Adrenal gland (tissue), 12 donors: ENCODE results near the gene CLIC6. TPM values are rescaled to one million over a fixed set of nuclear protein-coding genes. Genes with fewer than 3 reads are reported as not detected.
A peak's percentile ranks its signal among the peaks of the same experiment; 100 is the strongest.

Source experiments
- DNase-seq, 7 donors: peaks; one replicate each; pipeline ENCODE4 v3.0.0-alpha.2; 2019 to 2020
- H3K27ac ChIP-seq, 5 donors: fragments of 200-600 bp; sonication (generic) in 4 of 5; 1 replicate in 3 of 5; 2 replicates in 2 of 5; pipeline versions ENCODE4 v1.5.1 to v1.8.0; 2016 to 2020; ENCODE audit warnings: mild to moderate bottlenecking in 1 of 5
- H3K27me3 ChIP-seq: fragments of 200-600 bp; 2 replicates; pipeline ENCODE4 v1.8.0; 2021
- H3K36me3 ChIP-seq, 2 donors: fragments of 200-600 bp; replicated peaks in 1 of 2; 1 replicate in 1 of 2; 2 replicates in 1 of 2; pipeline versions ENCODE4 v1.5.1 to v1.8.0; 2018 to 2022
- H3K4me1 ChIP-seq, 2 donors: fragments of 200-600 bp; replicated peaks in 1 of 2; 1 replicate in 1 of 2; 2 replicates in 1 of 2; pipeline versions ENCODE4 v1.5.1 to v1.8.0; 2018 to 2021
- H3K4me3 ChIP-seq, 4 donors: fragments of 200-600 bp; sonication (generic) in 3 of 4; one replicate each; pipeline ENCODE4 v1.5.1; 2016 to 2018
- H3K9me3 ChIP-seq, 3 donors: fragments of 200-600 bp; sonication (generic) in 1 of 3; replicated peaks in 1 of 3; 1 replicate in 2 of 3; 2 replicates in 1 of 3; pipeline versions ENCODE4 v1.5.1 to v1.8.0; 2016 to 2021
- CTCF ChIP-seq, 6 experiments: fragments of 450-650 bp in 4 of 6; fragments of 200-600 bp in 2 of 6; sonication (generic) in 1 of 6; IDR thresholded peaks; 1 replicate in 5 of 6; 2 replicates in 1 of 6; pipeline versions ENCODE4 v1.5.1 to v1.8.0; 2016 to 2021; ENCODE audit warnings: antibody characterized with exemption in 6 of 6, mild to moderate bottlenecking in 2 of 6, moderate library complexity in 1 of 6
- POLR2A ChIP-seq, 2 donors: fragments of 450-650 bp; IDR thresholded peaks; one replicate each; pipeline ENCODE4 v1.6.1; 2017; ENCODE audit warnings: antibody characterized with exemption in 2 of 2, mild to moderate bottlenecking in 2 of 2, moderate library complexity in 1 of 2
- WGBS, 4 donors: extraction: QIAGEN DNeasy Blood & Tissue Kit in 2 of 4; methylation state at CpG; one replicate each; pipeline versions ENCODE4 v1.1.5 to v1.1.7; 2013 to 2017; 5-methylcytosine and 5-hydroxymethylcytosine counted together
- intact Hi-C, 2 donors: fragments of 100-400 bp; cut with DNase I; formaldehyde crosslinking; loops; one replicate each; pipeline versions ENCODE4 v1.14.1 to v1.15.0; 2022 to 2023
- polyA plus RNA-seq, 3 donors: library from polyadenylated mRNA; stranded (reverse); fragments of 200-250 nt in 2 of 3; fragments of 350-450 nt in 1 of 3; fragmentation: Illumina TruSeq in 1 of 3; extraction: RNeasy Lipid Tissue Mini Kit (QIAGEN cat#74804) in 1 of 3; gene quantifications; one replicate each; pipeline ENCODE4 v1.2.3, GENCODE V29; 2013 to 2014
- total RNA-seq, 9 donors: library from RNA; depleted of rRNA in 4 of 9; stranded (reverse); fragments of >200 nt in 4 of 9; fragments of 120-200 nt in 1 of 9; fragmentation: NEBNext Ultra II Directional in 1 of 9; extraction: Animal tissue kit (Norgen Biotek cat#: 25700) in 1 of 9; gene quantifications; one replicate each; pipeline versions ENCODE4 v1.1.0 to v1.2.4, GENCODE V29; 2013 to 2023
- donor health status: healthy with polysubstance abuse.
- donor health status: Bipolar disorder and iron deficiency.
- donor health status: DM: yes; HTN: yes; CAD: no.
- donor health status: DM: no; HTN: no; CAD: no.
- donor health status: DM: no; HTN: no; CAD: no.
- donor health status: DM: yes; HTN: yes; CAD: no.

CLIC6 gene
- total and polyA plus RNA-seq, 12 donors: 0.07 to 0.41 (median 0.24) TPM; not detected in 5

- H3K4me1 ChIP-seq: peaks cover 5 to 8% of the 10 kb centered on the region in 2 donors
- H3K36me3 ChIP-seq: no peaks in the 10 kb centered on the region
- intact Hi-C loops: loop anchor here (5.0 to 10.0 kb wide), 3 partner anchors 141 to 1283 kb away; partner anchors contain the start of gene RUNX1 (in 1 of the 2)
- TF ChIP-seq CTCF (IDR thresholded peaks at IDR 0.05) (no peak), POLR2A (IDR thresholded peaks at IDR 0.05) (no peak)
- no peak for DNase-seq
- no peak overlapping the region for H3K27ac ChIP-seq
- H3K4me3 ChIP-seq: no peak overlapping the region
- H3K27me3 ChIP-seq: no peaks in the 10 kb centered on the region
- 50 to 67% (median 60%) methylated on average over 6 to 9 of the region's 9 CpGs for WGBS, 4 donors
- no peaks in the 10 kb centered on the region for H3K9me3 ChIP-seq
These were observed 75.0 kb downstream of the CLIC6 start for GRCh38 chr21:34743831-34744230.

- no peaks in the 10 kb centered on the region for H3K9me3 ChIP-seq
- H3K27me3 ChIP-seq: no peaks in the 10 kb centered on the region
- H3K4me3 ChIP-seq: peak overlapping the region in 1 of 4 donors; percentile 2
- 12 to 27% (median 19%) methylated on average over 3 of the region's 3 CpGs for WGBS, 4 donors
- no peak for TF ChIP-seq CTCF (IDR thresholded peaks at IDR 0.05)
- no peak for TF ChIP-seq POLR2A (IDR thresholded peaks at IDR 0.05)
- intact Hi-C loops: loop anchor here (5.0 to 10.0 kb wide), 6 partner anchors 140 to 1282 kb away; partner anchors contain the start of gene RUNX1 (in 1 of the 2)
- peak in 1 of 7 donors; percentile 19 for DNase-seq
- no peaks in the 10 kb centered on the region for H3K36me3 ChIP-seq
- no peak overlapping the region for H3K27ac ChIP-seq
- H3K4me1 ChIP-seq: peaks cover 5 to 8% of the 10 kb centered on the region in 2 donors
These were observed 76.0 kb downstream of the CLIC6 start for GRCh38 chr21:34744801-34745200.

GRCh38 chr21:34745557-34746255, 76.9 kb downstream of the CLIC6 start:
- WGBS, 4 donors: 0 to 53% (median 43%) methylated on average over 5 to 21 of the region's 21 CpGs
- no peaks in the 10 kb centered on the region for H3K36me3 ChIP-seq
- DNase-seq: peak; percentile 56 to 83 (median 71)
- H3K27ac ChIP-seq: no peak overlapping the region
- peak overlapping the region in 1 of 4 donors; percentile 2 for H3K4me3 ChIP-seq
- peaks cover 5 to 8% of the 10 kb centered on the region in 2 donors for H3K4me1 ChIP-seq
- TF ChIP-seq POLR2A (IDR thresholded peaks at IDR 0.05) (no peak), CTCF (IDR thresholded peaks at IDR 0.05) (peak; percentile 79 to 92 (median 89))
- intact Hi-C loops: loop anchor here (5.0 to 10.0 kb wide), 5 partner anchors 139 to 1097 kb away; partner anchors contain the start of gene RUNX1 (in 1 of the 2)
- no peaks in the 10 kb centered on the region for H3K9me3 ChIP-seq
- H3K27me3 ChIP-seq: no peaks in the 10 kb centered on the region

GRCh38 chr21:34748862-34749261, 80.1 kb downstream of the CLIC6 start:
- H3K9me3 ChIP-seq: no peaks in the 10 kb centered on the region
- H3K36me3 ChIP-seq: no peaks in the 10 kb centered on the region
- intact Hi-C loops: loop anchor here (5.0 to 10.0 kb wide), 5 partner anchors 136 to 1093 kb away; partner anchors contain the start of gene RUNX1 (in 1 of the 2)

More at GRCh38 chr21:34748862-34749261, 80.1 kb downstream of the CLIC6 start:
- Histone ChIP-seq H3K4me3 (no peak overlapping the region), H3K27me3 (no peaks in the 10 kb centered on the region), H3K27ac (no peak overlapping the region), H3K4me1 (peaks cover 5 to 8% of the 10 kb centered on the region in 2 donors)
- DNase-seq: no peak
- 72 to 90% (median 79%) methylated on average over 3 of the region's 3 CpGs for WGBS, 4 donors
- TF ChIP-seq CTCF (IDR thresholded peaks at IDR 0.05) (no peak), POLR2A (IDR thresholded peaks at IDR 0.05) (no peak)
